ENCODE data around the gene DGKI. TPM values are rescaled to one million over a fixed set of nuclear protein-coding genes. Genes with fewer than 3 reads are reported as not detected.

The DGKI gene
- total and polyA plus RNA-seq, 2 donors (not counting 1 experiment from before 2014, with no cell fraction given), result 0.74 to 2.1 TPM

GRCh38 chr7:137755427-137755826, 91.3 kb downstream of the DGKI start:
- DNase-seq (ENCODE audit: low read depth in 2 of 2), result no peak
- Histone ChIP-seq H3K9ac (ENCODE audit: insufficient read depth, low read length) (no peak overlapping the region), H4K20me1 (ENCODE audit: control insufficient read depth, extremely low read depth, insufficient read depth, low read length) (no peaks in the 10 kb centered on the region), H3K27ac (ENCODE audit: insufficient read depth, low read length) (no peak overlapping the region), H2AFZ (ENCODE audit: low read length) (no peak overlapping the region), H3K9me3 (ENCODE audit: control insufficient read depth, insufficient read depth, low read depth, low read length) (no peaks in the 10 kb centered on the region), H3K4me1 (ENCODE audit: control insufficient read depth, extremely low read depth, insufficient read depth, low read length) (no peaks in the 10 kb centered on the region), H3K4me3 (replicated peaks in 1 of 4; ENCODE audit: control extremely low read depth in 1 of 4, insufficient read depth in 1 of 4, low read depth in 3 of 4, low read length in 4 of 4) (no peak overlapping the region), H3K4me2 (ENCODE audit: extremely low read depth, insufficient read depth, low read length) (no peak overlapping the region), H3K79me2 (ENCODE audit: control insufficient read depth, insufficient read depth, low read length) (no peaks in the 10 kb centered on the region), H3K27me3 (ENCODE audit: control insufficient read depth, insufficient read depth, low read length) (no peaks in the 10 kb centered on the region), H3K36me3 (ENCODE audit: control insufficient read depth, insufficient read depth, low read length) (no peaks in the 10 kb centered on the region)
- TF ChIP-seq EZH2 (IDR thresholded peaks at IDR 0.05; ENCODE audit: low read length, missing control alignments) (no peak), CTCF (conservative IDR thresholded peaks at IDR 0.05 in 1 of 2, IDR thresholded peaks at IDR 0.05 in 1 of 2; ENCODE audit: low read depth in 1 of 2, low read length in 2 of 2) (no peak)

GRCh38 chr7:137753948-137754851, 92.6 kb downstream of the DGKI start:
- no peaks in the 10 kb centered on the region for H3K27me3 ChIP-seq (ENCODE audit: control insufficient read depth, insufficient read depth, low read length)
- H3K4me3 ChIP-seq (replicated peaks in 1 of 4; ENCODE audit: control extremely low read depth in 1 of 4, insufficient read depth in 1 of 4, low read depth in 3 of 4, low read length in 4 of 4), result no peak overlapping the region
- no peaks in the 10 kb centered on the region for H3K4me1 ChIP-seq (ENCODE audit: control insufficient read depth, extremely low read depth, insufficient read depth, low read length)
- no peak overlapping the region for H3K9ac ChIP-seq (ENCODE audit: insufficient read depth, low read length)
- no peaks in the 10 kb centered on the region for H3K36me3 ChIP-seq (ENCODE audit: control insufficient read depth, insufficient read depth, low read length)
- no peak overlapping the region for H3K4me2 ChIP-seq (ENCODE audit: extremely low read depth, insufficient read depth, low read length)
- DNase-seq (ENCODE audit: low read depth in 2 of 2), result peak; percentile 12 to 30
- H3K79me2 ChIP-seq (ENCODE audit: control insufficient read depth, insufficient read depth, low read length), result no peaks in the 10 kb centered on the region
- H3K9me3 ChIP-seq (ENCODE audit: control insufficient read depth, insufficient read depth, low read depth, low read length), result no peaks in the 10 kb centered on the region
- no peak overlapping the region for H2AFZ ChIP-seq (ENCODE audit: low read length)
- no peak overlapping the region for H3K27ac ChIP-seq (ENCODE audit: insufficient read depth, low read length)
- H4K20me1 ChIP-seq (ENCODE audit: control insufficient read depth, extremely low read depth, insufficient read depth, low read length), result no peaks in the 10 kb centered on the region
- TF ChIP-seq CTCF (conservative IDR thresholded peaks at IDR 0.05 in 1 of 2, IDR thresholded peaks at IDR 0.05 in 1 of 2; ENCODE audit: low read depth in 1 of 2, low read length in 2 of 2) (no peak), EZH2 (IDR thresholded peaks at IDR 0.05; ENCODE audit: low read length, missing control alignments) (no peak)

- DNase-seq (ENCODE audit: low read depth in 2 of 2), result no peak
- H3K4me2 ChIP-seq (ENCODE audit: extremely low read depth, insufficient read depth, low read length), result no peak overlapping the region
- no peaks in the 10 kb centered on the region for H3K27me3 ChIP-seq (ENCODE audit: control insufficient read depth, insufficient read depth, low read length)
- no peak overlapping the region for H2AFZ ChIP-seq (ENCODE audit: low read length)
- H3K36me3 ChIP-seq (ENCODE audit: control insufficient read depth, insufficient read depth, low read length), result no peaks in the 10 kb centered on the region
- H3K9ac ChIP-seq (ENCODE audit: insufficient read depth, low read length), result no peak overlapping the region
- no peak overlapping the region for H3K27ac ChIP-seq (ENCODE audit: insufficient read depth, low read length)
- H4K20me1 ChIP-seq (ENCODE audit: control insufficient read depth, extremely low read depth, insufficient read depth, low read length), result no peaks in the 10 kb centered on the region
- H3K4me1 ChIP-seq (ENCODE audit: control insufficient read depth, extremely low read depth, insufficient read depth, low read length), result no peaks in the 10 kb centered on the region
- TF ChIP-seq EZH2 (IDR thresholded peaks at IDR 0.05; ENCODE audit: low read length, missing control alignments) (no peak), CTCF (conservative IDR thresholded peaks at IDR 0.05 in 1 of 2, IDR thresholded peaks at IDR 0.05 in 1 of 2; ENCODE audit: low read depth in 1 of 2, low read length in 2 of 2) (no peak)
- H3K4me3 ChIP-seq (replicated peaks in 1 of 4; ENCODE audit: control extremely low read depth in 1 of 4, insufficient read depth in 1 of 4, low read depth in 3 of 4, low read length in 4 of 4), result no peak overlapping the region
- no peaks in the 10 kb centered on the region for H3K9me3 ChIP-seq (ENCODE audit: control insufficient read depth, insufficient read depth, low read depth, low read length)
- H3K79me2 ChIP-seq (ENCODE audit: control insufficient read depth, insufficient read depth, low read length), result no peaks in the 10 kb centered on the region
Observed at GRCh38 chr7:137753575-137753947, 93.2 kb downstream of the DGKI start.
